Keratinocyte (primary cell): ENCODE measurements around the gene RBM17.

ENCODE experiments used
- CTCF ChIP-seq, 3 experiments: IDR thresholded peaks in 1 of 3; conservative IDR thresholded peaks in 1 of 3; optimal IDR thresholded peaks in 1 of 3; 2 replicates in 2 of 3; 3 replicates in 1 of 3; pipeline versions ENCODE3 to v1.5.1; 2011; ENCODE audit warnings: low read length in 3 of 3, mild to moderate bottlenecking in 3 of 3, moderate library complexity in 2 of 3, control low read depth in 1 of 3, inconsistent platforms in 1 of 3; ENCODE audit not compliant: insufficient read depth in 2 of 3; ENCODE audit errors: extremely low read depth in 1 of 3
- EZH2 ChIP-seq: IDR thresholded peaks from one replicate; pipeline ENCODE4 v1.6.1; 2012; ENCODE audit warnings: inconsistent platforms, mild to moderate bottlenecking, low read length, moderate library complexity

GRCh38 chr10:6153845-6154244, 65.0 kb downstream of the RBM17 start:
- TF ChIP-seq CTCF (optimal IDR thresholded peaks at IDR 0.05 in 1 of 3, IDR thresholded peaks at IDR 0.05 in 1 of 3, conservative IDR thresholded peaks at IDR 0.05 in 1 of 3; ENCODE audit: extremely low read depth in 1 of 3, insufficient read depth in 2 of 3, low read length in 3 of 3), result no peak
- TF ChIP-seq EZH2, result no peak
